KOPT-K1 (cell line): ENCODE results near the gene SIRT6.
"Not testable (repeated sequence)": the region's sequence is repeated elsewhere in the genome, so short reads cannot be mapped to it uniquely, and the experiment has no call there.

ENCODE experiments used
- H3K27ac ChIP-seq: fragments of 200-600 bp; sonication (generic); 2 replicates; pipeline ENCODE4 v1.5.1; 2016; ENCODE audit warnings: antibody characterized with exemption, mild to moderate bottlenecking, low read depth, low read length; ENCODE audit not compliant: poor library complexity, severe bottlenecking
- H3K36me3 ChIP-seq: fragments of 200-600 bp; sonication (generic); 2 replicates; pipeline ENCODE4 v1.5.1; 2017; ENCODE audit warnings: antibody characterized with exemption, mild to moderate bottlenecking, low read length, moderate library complexity; ENCODE audit not compliant: insufficient read depth
- H3K9me3 ChIP-seq: fragments of 200-600 bp; sonication (generic); 2 replicates; pipeline ENCODE4 v1.5.1; 2017; ENCODE audit warnings: antibody characterized with exemption, low read length, mild to moderate bottlenecking; ENCODE audit not compliant: insufficient read depth, poor library complexity, severe bottlenecking

SIRT6 gene

GRCh38 chr19:4210166-4210731, 27.9 kb upstream of the SIRT6 start:
- Histone ChIP-seq H3K27ac (no peak overlapping the region), H3K36me3 (no peaks in the 10 kb centered on the region), H3K9me3 (no peaks in the 10 kb centered on the region)

GRCh38 chr19:4208385-4209094, 26.2 kb upstream of the SIRT6 start:
- Histone ChIP-seq H3K27ac (no peak overlapping the region), H3K9me3 (no peaks in the 10 kb centered on the region), H3K36me3 (no peaks in the 10 kb centered on the region)

- no peaks in the 10 kb centered on the region for H3K36me3 ChIP-seq
- H3K27ac ChIP-seq, result no peak overlapping the region
- H3K9me3 ChIP-seq, result no peaks in the 10 kb centered on the region
Observed at GRCh38 chr19:4206818-4207484, 24.6 kb upstream of the SIRT6 start.

GRCh38 chr19:4201798-4202197, 19.4 kb upstream of the SIRT6 start:
- H3K36me3 ChIP-seq, result no peaks in the 10 kb centered on the region
- no peak overlapping the region for H3K27ac ChIP-seq
- H3K9me3 ChIP-seq, result peaks cover 8% of the 10 kb centered on the region

GRCh38 chr19:4200940-4201542, 18.7 kb upstream of the SIRT6 start:
- H3K27ac ChIP-seq, result no peak overlapping the region
- peaks cover 8% of the 10 kb centered on the region for H3K9me3 ChIP-seq
- H3K36me3 ChIP-seq, result no peaks in the 10 kb centered on the region

- Histone ChIP-seq H3K9me3 (peaks cover 8% of the 10 kb centered on the region), H3K27ac (no peak overlapping the region), H3K36me3 (no peaks in the 10 kb centered on the region)
Observed at GRCh38 chr19:4199699-4200293, 17.4 kb upstream of the SIRT6 start.

GRCh38 chr19:4198467-4199126, 16.2 kb upstream of the SIRT6 start:
- no peaks in the 10 kb centered on the region for H3K36me3 ChIP-seq

GRCh38 chr19:4197625-4198466, 15.5 kb upstream of the SIRT6 start:
- Histone ChIP-seq H3K36me3 (no peaks in the 10 kb centered on the region), H3K27ac (no peak overlapping the region), H3K9me3 (peaks cover 8% of the 10 kb centered on the region)

More at GRCh38 chr19:4198467-4199126, 16.2 kb upstream of the SIRT6 start:
- Histone ChIP-seq H3K9me3 (peaks cover 8% of the 10 kb centered on the region), H3K27ac (no peak overlapping the region)

GRCh38 chr19:4197228-4197624, 14.9 kb upstream of the SIRT6 start:
- no peak overlapping the region for H3K27ac ChIP-seq
- H3K36me3 ChIP-seq, result no peaks in the 10 kb centered on the region
- peaks cover 8% of the 10 kb centered on the region for H3K9me3 ChIP-seq

- H3K27ac ChIP-seq, result no peak overlapping the region
- peaks cover 8% of the 10 kb centered on the region for H3K9me3 ChIP-seq
- H3K36me3 ChIP-seq, result no peaks in the 10 kb centered on the region
Observed at GRCh38 chr19:4196587-4197148, 14.3 kb upstream of the SIRT6 start.

GRCh38 chr19:4196009-4196408, 13.6 kb upstream of the SIRT6 start:
- H3K27ac ChIP-seq, result no peak overlapping the region
- H3K9me3 ChIP-seq, result peaks cover 8% of the 10 kb centered on the region
- no peaks in the 10 kb centered on the region for H3K36me3 ChIP-seq

GRCh38 chr19:4194353-4194752, 12.0 kb upstream of the SIRT6 start:
- Histone ChIP-seq H3K36me3 (no peaks in the 10 kb centered on the region), H3K27ac (no peak overlapping the region), H3K9me3 (peaks cover 8% of the 10 kb centered on the region)

GRCh38 chr19:4192537-4192936, 10.2 kb upstream of the SIRT6 start:
- not testable (repeated sequence) for H3K36me3 ChIP-seq, H3K27ac ChIP-seq, H3K9me3 ChIP-seq

- no peak overlapping the region for H3K27ac ChIP-seq
- H3K9me3 ChIP-seq, result no peaks in the 10 kb centered on the region
- H3K36me3 ChIP-seq, result no peaks in the 10 kb centered on the region
Observed at GRCh38 chr19:4189641-4190040, 7.3 kb upstream of the SIRT6 start.
